Fibroblast of skin of right quadriceps (primary cell): ENCODE results near the gene TSEN2.
"Not testable (repeated sequence)": the region's sequence is repeated elsewhere in the genome, so short reads cannot be mapped to it uniquely, and the experiment has no call there.

Experiments
- DNase-seq: peaks from one replicate; pipeline ENCODE4 v3.0.0-alpha.2; 2013

TSEN2 gene

DNA sequence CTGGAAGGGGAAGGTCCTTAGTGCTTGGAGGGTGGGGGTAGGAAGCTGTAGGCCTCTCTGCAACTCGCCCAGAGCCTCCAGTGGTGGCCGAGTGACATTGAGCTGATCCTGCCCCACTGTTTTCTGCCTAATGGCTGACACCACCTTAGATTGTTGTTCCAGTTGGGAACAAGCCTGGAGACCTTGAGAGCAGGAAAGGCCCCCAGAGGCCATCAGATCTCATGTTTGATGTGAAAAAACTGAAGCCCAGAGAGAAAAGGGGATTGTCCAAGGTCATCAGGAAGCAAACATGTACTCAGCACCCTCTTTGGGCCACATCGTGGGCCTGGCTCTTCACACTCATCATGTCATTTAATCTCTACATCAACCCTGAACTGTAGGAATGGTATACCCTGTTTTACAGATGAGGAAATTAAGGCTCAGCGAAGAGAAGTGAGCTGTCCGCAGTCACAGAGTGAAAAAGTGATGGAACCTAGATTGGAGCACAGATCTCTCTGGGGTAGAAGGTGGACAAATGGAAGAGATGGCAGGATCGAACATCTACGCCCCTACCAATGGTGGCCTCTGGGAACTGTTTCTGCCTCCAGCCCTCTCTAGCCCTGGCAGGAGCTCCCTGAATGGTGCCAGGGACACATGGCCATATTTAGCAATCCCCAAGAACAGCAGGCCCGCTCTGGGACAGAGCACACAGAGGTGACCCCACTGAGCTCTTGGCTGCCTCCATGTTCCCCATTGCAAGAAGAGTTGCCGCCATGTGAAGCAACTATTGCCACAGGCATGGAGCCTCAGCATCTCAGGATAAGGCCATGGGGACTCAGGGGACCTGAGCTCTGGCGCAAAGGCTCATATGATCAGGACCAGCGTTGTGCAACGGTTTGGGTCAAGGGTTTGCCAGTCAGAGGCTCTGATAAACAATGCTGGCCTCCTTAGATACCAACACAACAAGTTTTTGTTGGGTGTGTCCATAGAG lies 31.6 kb upstream of the TSEN2 start:
- no peak for DNase-seq

- DNase-seq, result no peak
Measured at GRCh38 chr3:12454076-12454815, 30.0 kb upstream of the TSEN2 start.

- no peak for DNase-seq
Measured at GRCh38 chr3:12454816-12455121, 29.5 kb upstream of the TSEN2 start.

DNA sequence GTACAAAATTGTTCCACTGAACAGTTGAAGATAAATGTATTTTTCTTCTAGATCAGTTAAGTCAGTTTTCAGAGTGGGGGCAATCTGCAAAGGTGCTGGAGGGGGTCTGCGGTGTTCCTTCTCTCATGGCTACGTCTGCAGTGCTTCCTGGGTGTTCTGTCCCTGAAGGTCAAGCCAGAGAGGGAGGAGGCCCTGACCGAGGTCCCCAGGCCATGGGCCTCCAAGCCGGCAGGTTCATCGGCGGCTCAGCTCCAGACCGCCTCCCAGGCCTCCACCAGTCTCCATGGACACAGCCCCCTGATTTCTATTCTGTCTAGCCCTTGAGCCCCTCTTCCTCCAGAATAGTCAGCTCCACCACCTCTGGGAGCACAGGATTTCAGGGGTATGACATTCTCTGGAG lies 28.5 kb upstream of the TSEN2 start:
- DNase-seq, result no peak

- DNase-seq, result no peak
Measured at GRCh38 chr3:12456441-12456840, 27.8 kb upstream of the TSEN2 start.

DNA sequence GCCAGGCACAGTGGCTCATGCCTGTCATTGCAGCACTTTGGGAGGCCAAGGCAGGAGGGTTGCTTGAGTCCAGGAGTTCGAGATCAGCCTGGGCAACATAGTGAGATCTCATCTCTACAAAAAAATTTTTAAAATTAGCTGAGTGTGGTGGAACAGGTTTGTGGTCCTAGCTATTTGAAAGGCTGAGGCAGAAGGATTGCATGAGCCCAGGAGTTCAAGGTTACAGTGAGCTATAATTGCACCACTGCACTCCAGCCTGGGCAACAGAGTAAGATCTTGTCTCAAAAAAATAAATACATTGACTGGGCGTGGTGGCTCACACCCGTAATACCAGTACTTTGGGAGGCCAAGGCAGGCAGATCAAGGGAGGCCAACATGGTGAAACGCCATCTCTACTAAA lies 26.9 kb upstream of the TSEN2 start:
- DNase-seq, result not testable (repeated sequence)

GRCh38 chr3:12458901-12459300 lies 25.4 kb upstream of the TSEN2 start:
- no peak for DNase-seq

DNA sequence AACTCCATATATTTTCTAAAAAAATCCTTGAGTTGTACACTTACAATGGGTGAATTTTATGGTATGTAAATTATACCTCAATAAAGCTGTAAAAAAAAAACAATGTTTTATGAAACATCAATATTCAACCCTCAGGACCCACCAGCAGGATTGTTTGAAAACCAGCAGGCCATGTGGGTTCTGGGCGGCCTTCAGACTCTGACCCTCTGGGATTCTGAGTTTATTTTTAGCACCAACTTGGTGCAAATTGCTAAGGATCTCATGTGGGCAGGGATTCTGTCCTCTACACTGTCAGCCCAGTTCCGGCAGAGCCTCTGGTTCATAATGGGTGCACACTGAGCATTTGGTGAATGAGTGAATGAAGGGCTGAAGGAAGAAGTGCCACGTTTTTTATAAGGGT lies 24.2 kb upstream of the TSEN2 start:
- no peak for DNase-seq

- DNase-seq, result no peak
Measured at GRCh38 chr3:12461097-12461649, 23.1 kb upstream of the TSEN2 start.

GRCh38 chr3:12462159-12462947 lies 21.9 kb upstream of the TSEN2 start:
- no peak for DNase-seq

DNA sequence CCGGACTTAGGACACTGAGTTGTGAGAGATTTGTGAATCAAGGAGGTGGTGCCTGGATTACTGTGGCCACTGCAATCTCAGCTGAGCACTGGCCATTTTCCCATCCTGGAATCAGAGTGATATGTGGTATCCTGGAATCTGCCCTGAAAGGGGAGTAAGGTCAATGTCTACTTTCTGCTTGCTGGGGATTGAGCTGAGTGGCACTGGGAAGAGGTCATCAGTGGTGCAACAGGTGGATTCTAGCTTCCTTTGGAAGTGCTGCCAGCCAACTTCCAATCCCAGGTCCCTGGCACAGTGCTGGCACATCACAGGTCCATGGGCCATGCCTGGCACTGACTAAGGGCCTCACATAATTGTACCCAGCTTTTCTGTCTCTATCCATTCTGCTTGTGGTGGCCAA lies 20.6 kb upstream of the TSEN2 start:
- DNase-seq, result no peak

DNA sequence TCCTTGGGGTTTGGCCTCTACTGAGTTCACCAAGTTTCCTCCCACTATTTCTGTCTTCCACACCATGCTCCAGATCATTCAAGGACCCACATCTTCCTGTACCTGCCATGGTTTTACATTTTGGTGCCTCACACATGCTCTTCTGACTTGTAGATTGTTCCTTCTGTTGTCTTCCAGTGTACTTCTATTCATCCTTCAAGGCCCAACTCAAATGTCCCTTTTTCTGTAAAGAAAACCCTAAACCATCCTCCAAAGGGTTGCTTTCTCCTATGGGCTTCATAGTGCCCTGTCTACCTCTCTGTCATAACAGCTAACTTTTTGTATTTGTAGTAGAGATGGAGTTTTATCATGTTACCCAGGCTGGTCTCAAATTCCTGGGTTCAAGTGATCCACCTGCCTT lies 20.1 kb upstream of the TSEN2 start:
- no peak for DNase-seq

DNA sequence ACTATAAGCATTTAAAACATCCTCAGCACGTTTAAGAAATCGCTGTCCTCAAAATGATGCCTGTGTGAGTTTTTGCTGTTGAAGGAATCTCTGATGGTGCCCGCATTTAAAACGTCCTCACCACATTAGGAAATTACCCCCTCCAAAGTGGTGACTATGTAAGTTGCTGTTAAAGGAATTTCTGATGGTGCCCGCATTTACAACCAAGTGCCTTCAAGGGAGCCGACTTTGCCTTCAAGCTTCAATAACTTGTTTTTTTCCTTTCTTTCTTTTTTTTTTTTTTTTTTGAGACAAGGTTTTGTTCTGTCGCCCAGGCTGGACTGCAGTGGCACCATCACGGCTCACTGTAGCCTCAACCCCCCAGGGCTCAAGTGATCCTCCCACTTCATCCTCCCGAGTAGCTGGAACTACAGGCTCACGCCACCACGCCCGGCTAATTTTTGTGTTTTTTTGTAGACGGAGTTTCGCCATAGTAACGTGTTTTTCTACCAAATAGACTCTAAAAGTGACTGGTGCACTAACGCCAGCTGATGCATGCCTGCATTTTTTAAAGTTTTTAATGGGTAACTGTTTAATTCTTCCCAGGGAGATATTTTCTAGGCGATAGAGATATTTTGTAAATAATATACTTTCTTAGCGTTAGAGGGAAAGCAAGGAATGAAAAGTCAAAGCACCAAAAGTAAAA lies 19.0 kb upstream of the TSEN2 start:
- DNase-seq, result no peak

- no peak for DNase-seq
Measured at GRCh38 chr3:12465836-12466225, 18.4 kb upstream of the TSEN2 start.

GRCh38 chr3:12467746-12468145 lies 16.5 kb upstream of the TSEN2 start:
- DNase-seq, result no peak

- DNase-seq, result no peak
Measured at GRCh38 chr3:12468276-12468675, 16.0 kb upstream of the TSEN2 start.

- DNase-seq, result no peak
Measured at GRCh38 chr3:12468757-12469156, 15.5 kb upstream of the TSEN2 start.

DNA sequence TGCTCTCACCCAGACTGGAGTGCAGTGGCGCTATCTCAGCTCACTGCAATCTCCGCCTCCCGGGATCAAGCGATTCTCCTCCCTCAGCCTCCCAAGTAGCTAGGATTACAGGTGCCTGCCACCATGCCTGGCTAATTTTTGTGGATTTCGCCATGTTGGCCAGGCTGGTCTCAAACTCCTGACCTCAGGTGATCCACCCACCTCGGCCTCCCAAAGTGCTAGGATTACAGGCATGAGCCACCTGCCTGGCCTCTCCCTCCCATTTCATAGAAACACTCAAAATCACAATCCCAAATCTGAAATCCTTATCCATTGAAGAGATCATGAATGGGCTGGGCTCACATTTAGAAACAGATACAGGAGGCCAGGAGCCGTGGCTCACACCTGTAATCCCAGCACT lies 15.1 kb upstream of the TSEN2 start:
- not testable (repeated sequence) for DNase-seq

DNA sequence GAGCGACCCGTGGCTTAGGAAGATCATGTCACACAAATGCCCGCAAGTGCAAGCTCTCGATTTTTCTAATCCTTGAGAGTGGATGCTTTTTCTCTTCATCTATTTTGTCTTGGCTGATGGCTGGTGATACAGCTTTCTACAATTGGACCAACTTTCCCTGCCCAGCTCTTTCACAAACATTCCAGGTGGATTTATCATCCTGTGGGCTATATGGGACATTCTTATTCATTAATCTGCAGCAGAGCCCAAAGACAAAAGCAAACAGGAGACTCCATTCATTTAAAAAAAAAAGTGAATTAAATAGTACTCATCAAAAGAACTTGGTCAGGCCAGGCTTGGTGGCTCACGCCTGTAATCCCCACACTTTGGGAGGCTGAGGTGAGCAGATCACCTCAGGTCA lies 14.2 kb upstream of the TSEN2 start:
- peak; percentile 62 for DNase-seq

DNA sequence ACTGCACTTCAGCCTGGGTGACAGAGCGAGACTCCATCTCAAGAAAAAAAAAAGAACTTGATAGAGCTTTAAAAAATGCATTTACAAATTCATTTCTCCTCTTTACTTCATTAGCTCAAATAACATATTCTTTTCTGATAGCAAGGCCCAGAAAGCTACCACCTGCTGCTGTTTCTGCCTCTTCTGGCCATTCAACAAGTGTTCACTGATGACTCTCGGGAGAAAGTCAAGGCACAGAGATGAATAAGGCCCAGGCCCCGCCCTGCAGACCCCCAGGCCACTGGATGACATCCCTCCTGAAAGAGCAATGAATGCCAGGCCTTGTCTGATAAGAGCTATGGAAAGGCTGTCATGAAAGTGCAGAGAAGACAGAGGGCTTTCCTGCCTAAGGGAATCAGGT lies 13.6 kb upstream of the TSEN2 start:
- no peak for DNase-seq

DNA sequence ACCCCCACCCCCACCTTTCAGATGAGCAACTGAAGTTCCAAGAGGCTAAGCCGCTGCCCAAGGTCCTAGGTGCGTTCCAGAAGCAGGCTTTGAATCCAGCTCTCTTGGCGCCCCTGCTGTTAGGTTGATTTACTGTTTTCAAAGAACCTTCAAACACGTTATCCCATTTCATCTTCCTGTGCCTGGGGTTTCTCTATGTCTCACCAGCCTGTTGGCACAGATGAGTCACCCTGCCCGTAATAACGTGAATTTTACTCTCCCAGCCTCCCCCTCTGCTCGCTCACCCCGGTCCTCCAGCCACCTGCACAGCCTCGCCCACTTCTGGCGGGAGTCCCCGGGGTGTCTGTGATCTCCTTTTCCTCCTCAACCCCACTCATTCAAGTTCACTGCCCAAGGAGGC lies 13.0 kb upstream of the TSEN2 start:
- no peak for DNase-seq

- peak; percentile 45 for DNase-seq
Measured at GRCh38 chr3:12472000-12472610, 12.2 kb upstream of the TSEN2 start.
